Caco-2 (cell line): Measurements from ENCODE around the gene MTCH2. TPM values are rescaled to one million over a fixed set of nuclear protein-coding genes. Genes with fewer than 3 reads are reported as not detected.

Source experiments
- BruUV-seq: library from RNA; stranded (reverse); fragments of 400-500 nt; replicated peaks from 2 replicates; lab custom pipeline; 2021; lab: Mats Ljungman, UMichigan
- CTCF ChIA-PET: fragments of 300-600 bp; sonication (Branson Sonifier 250); formaldehyde crosslinking; loops from one replicate; lab custom pipeline; 2022; ENCODE audit warnings: antibody characterized with exemption; lab: Charles Lee
- POLR2A ChIA-PET: fragments of 300-600 bp; sonication (Branson Sonifier 250); formaldehyde crosslinking; loops from one replicate; lab custom pipeline; 2022; ENCODE audit warnings: antibody characterized with exemption; lab: Charles Lee
- DNase-seq, 2 experiments: peaks; one replicate each; pipeline versions ENCODE4 v3.0.0 to v3.0.0-alpha.2; 2020 to 2022
- H3K27me3 ChIP-seq: replicated peaks from 2 replicates; pipeline ENCODE4 v1.6.0; 2011; ENCODE audit warnings: low read length; ENCODE audit not compliant: control insufficient read depth, insufficient read depth
- H3K36me3 ChIP-seq: 2 replicates; pipeline ENCODE4 v1.5.1; 2011; ENCODE audit warnings: low read length; ENCODE audit not compliant: control insufficient read depth, insufficient read depth
- H3K4me1 ChIP-seq: fragments of 250-450 bp; sonication (Bioruptor Pico); 2 replicates; pipeline ENCODE4 v1.5.1; 2020; ENCODE audit warnings: mild to moderate bottlenecking
- H3K4me3 ChIP-seq: 2 replicates; pipeline ENCODE4 v1.5.1; 2011; ENCODE audit warnings: low read depth, mild to moderate bottlenecking, control low read depth, low read length
- H3K9me3 ChIP-seq: fragments of 250-450 bp; sonication (Bioruptor Pico); 2 replicates; pipeline ENCODE4 v1.5.1; 2020; ENCODE audit warnings: mild to moderate bottlenecking, moderate library complexity
- H3K27ac Mint-ChIP-seq: one replicate; pipeline ENCODE4 v1.8.0; 2022; ENCODE audit warnings: mixed read lengths; ENCODE audit not compliant: unreplicated experiment
- H3K27me3 Mint-ChIP-seq: one replicate; pipeline ENCODE4 v1.8.0; 2022; ENCODE audit warnings: mixed read lengths; ENCODE audit not compliant: insufficient read depth, unreplicated experiment
- H3K36me3 Mint-ChIP-seq: one replicate; pipeline ENCODE4 v1.8.0; 2022; ENCODE audit warnings: mild to moderate bottlenecking, mixed read lengths; ENCODE audit not compliant: insufficient read depth, unreplicated experiment
- H3K4me1 Mint-ChIP-seq: one replicate; pipeline ENCODE4 v1.8.0; 2022; ENCODE audit warnings: low read depth, mixed read lengths; ENCODE audit not compliant: unreplicated experiment
- H3K4me3 Mint-ChIP-seq: one replicate; pipeline ENCODE4 v1.8.0; 2022; ENCODE audit warnings: mild to moderate bottlenecking, moderate library complexity, mixed read lengths; ENCODE audit not compliant: unreplicated experiment
- H3K9me3 Mint-ChIP-seq: one replicate; pipeline ENCODE4 v1.8.0; 2022; ENCODE audit warnings: mixed read lengths; ENCODE audit not compliant: unreplicated experiment
- CTCF ChIP-seq, 2 experiments: fragments of 200-600 bp in 1 of 2; IDR thresholded peaks; 1 replicate in 1 of 2; 2 replicates in 1 of 2; pipeline versions ENCODE4 v1.5.1 to v1.8.0; 2011 to 2022; ENCODE audit warnings: antibody characterized with exemption in 1 of 2, control low read depth in 1 of 2, inconsistent platforms in 1 of 2, low read depth in 1 of 2, low read length in 1 of 2, mild to moderate bottlenecking in 1 of 2, moderate library complexity in 1 of 2; ENCODE audit not compliant: insufficient read depth in 1 of 2, severe bottlenecking in 1 of 2, unreplicated experiment in 1 of 2
- intact Hi-C: fragments of 100-400 bp; cut with micrococcal nuclease; formaldehyde crosslinking; loops from one replicate; pipeline ENCODE4 v1.10.0; 2022; ENCODE audit not compliant: unreplicated experiment
- total RNA-seq: library from RNA; stranded (reverse); gene quantifications from 2 replicates; pipeline ENCODE4 v1.2.3, GENCODE V29; 2022

MTCH2 gene
- total RNA-seq, 1 experiment from 2014 or later: 167 TPM

GRCh38 chr11:47592970-47593369 lies 49.4 kb downstream of the MTCH2 start:
- 0 out of 2 replicates have a peak, but pooled peaks cover 5% of the 10 kb centered on the region for H3K4me1 ChIP-seq
- BruUV-seq: no TSS peak
- DNase-seq: no peak
- intact Hi-C loops: no loop called here
- ChIA-PET POLR2A (interaction anchor here (0.6 kb wide), 1 partner anchor 331 kb away, joined by 8 read pairs; no protein-coding TSS in a partner anchor), CTCF (no interaction called here)
- Mint-ChIP-seq H3K4me3 (peak overlapping the region; percentile 64), H3K4me1 (no peaks in the 10 kb centered on the region), H3K9me3 (no peaks in the 10 kb centered on the region), H3K27me3 (peaks cover 12% of the 10 kb centered on the region), H3K27ac (no peak overlapping the region), H3K36me3 (no peaks in the 10 kb centered on the region)
- H3K36me3 ChIP-seq: no peaks in the 10 kb centered on the region
- no peak for TF ChIP-seq CTCF (IDR thresholded peaks at IDR 0.05; ENCODE audit: insufficient read depth in 1 of 2, low read depth in 1 of 2, low read length in 1 of 2, severe bottlenecking in 1 of 2, unreplicated experiment in 1 of 2)
- no peaks in the 10 kb centered on the region for H3K9me3 ChIP-seq
- H3K4me3 ChIP-seq: no peak overlapping the region
- H3K27me3 ChIP-seq: peaks cover 4% of the 10 kb centered on the region

GRCh38 chr11:47592251-47592650 lies 50.1 kb downstream of the MTCH2 start:
- Histone ChIP-seq H3K4me1 (0 out of 2 replicates have a peak, but pooled peaks cover 5% of the 10 kb centered on the region), H3K4me3 (no peak overlapping the region), H3K9me3 (no peaks in the 10 kb centered on the region), H3K36me3 (no peaks in the 10 kb centered on the region), H3K27me3 (peaks cover 4% of the 10 kb centered on the region)
- TF ChIP-seq CTCF (IDR thresholded peaks at IDR 0.05; ENCODE audit: insufficient read depth in 1 of 2, low read depth in 1 of 2, low read length in 1 of 2, severe bottlenecking in 1 of 2, unreplicated experiment in 1 of 2): no peak
- no TSS peak for BruUV-seq
- Mint-ChIP-seq H3K4me1 (no peaks in the 10 kb centered on the region), H3K9me3 (no peaks in the 10 kb centered on the region), H3K4me3 (no peak overlapping the region), H3K36me3 (no peaks in the 10 kb centered on the region), H3K27me3 (peaks cover 12% of the 10 kb centered on the region), H3K27ac (no peak overlapping the region)
- POLR2A ChIA-PET: interaction anchor here (0.6 kb wide), 1 partner anchor 331 kb away, joined by 8 read pairs; no protein-coding TSS in a partner anchor
- CTCF ChIA-PET: no interaction called here
- intact Hi-C loops: no loop called here
- no peak for DNase-seq

GRCh38 chr11:47591764-47592163 lies 50.6 kb downstream of the MTCH2 start:
- CTCF ChIA-PET: no interaction called here
- BruUV-seq: no TSS peak
- no peak overlapping the region for H3K27ac Mint-ChIP-seq
- no peaks in the 10 kb centered on the region for H3K36me3 Mint-ChIP-seq
- H3K4me1 Mint-ChIP-seq: no peaks in the 10 kb centered on the region
- intact Hi-C loops: no loop called here
- H3K4me3 Mint-ChIP-seq: no peak overlapping the region
- POLR2A ChIA-PET: no interaction called here
- no peaks in the 10 kb centered on the region for H3K36me3 ChIP-seq
- no peak for DNase-seq
- H3K27me3 ChIP-seq: peaks cover 4% of the 10 kb centered on the region
- H3K27me3 Mint-ChIP-seq: peaks cover 12% of the 10 kb centered on the region
- H3K9me3 ChIP-seq: no peaks in the 10 kb centered on the region
- H3K9me3 Mint-ChIP-seq: no peaks in the 10 kb centered on the region
- H3K4me1 ChIP-seq: 0 out of 2 replicates have a peak, but pooled peaks cover 5% of the 10 kb centered on the region
- no peak for TF ChIP-seq CTCF (IDR thresholded peaks at IDR 0.05; ENCODE audit: insufficient read depth in 1 of 2, low read depth in 1 of 2, low read length in 1 of 2, severe bottlenecking in 1 of 2, unreplicated experiment in 1 of 2)
- no peak overlapping the region for H3K4me3 ChIP-seq
